NCI-H2171 (cell line): ENCODE data around the gene DTL.

ENCODE experiments used
- DNase-seq: peaks from one replicate; lab custom pipeline; 2025; lab: John Stamatoyannopoulos, UW

The DTL gene

GRCh38 chr1:212091438-212092121 lies 56.0 kb downstream of the DTL start:
- no peak for DNase-seq

- no peak for DNase-seq
These were observed 61.8 kb downstream of the DTL start for GRCh38 chr1:212097360-212097759.

- DNase-seq = peak; percentile 22
These were observed 62.8 kb downstream of the DTL start for GRCh38 chr1:212098310-212098709.

GRCh38 chr1:212098771-212099170 lies 63.2 kb downstream of the DTL start:
- no peak for DNase-seq

- DNase-seq = no peak
These were observed 65.7 kb downstream of the DTL start for GRCh38 chr1:212101251-212101650.

GRCh38 chr1:212101735-212102134 lies 66.2 kb downstream of the DTL start:
- no peak for DNase-seq

GRCh38 chr1:212104586-212105325 lies 69.2 kb downstream of the DTL start:
- DNase-seq = no peak

- no peak for DNase-seq
These were observed 70.8 kb downstream of the DTL start for GRCh38 chr1:212106286-212106792.

- DNase-seq = no peak
These were observed 71.9 kb downstream of the DTL start for GRCh38 chr1:212107481-212107880.

GRCh38 chr1:212108187-212108586 lies 72.6 kb downstream of the DTL start:
- DNase-seq = no peak

- DNase-seq = no peak
These were observed 73.4 kb downstream of the DTL start for GRCh38 chr1:212108981-212109380.

GRCh38 chr1:212109728-212110127 lies 74.2 kb downstream of the DTL start:
- DNase-seq = no peak

GRCh38 chr1:212110617-212111016 lies 75.1 kb downstream of the DTL start:
- no peak for DNase-seq

- DNase-seq = no peak
These were observed 76.0 kb downstream of the DTL start for GRCh38 chr1:212111536-212111935.

- no peak for DNase-seq
These were observed 78.2 kb downstream of the DTL start for GRCh38 chr1:212113706-212114105.

GRCh38 chr1:212118167-212118871 lies 82.8 kb downstream of the DTL start:
- DNase-seq = no peak

- DNase-seq = no peak
These were observed 83.3 kb downstream of the DTL start for GRCh38 chr1:212118872-212119260.

GRCh38 chr1:212119397-212119837 lies 83.9 kb downstream of the DTL start:
- no peak for DNase-seq

GRCh38 chr1:212119863-212120262 lies 84.3 kb downstream of the DTL start:
- no peak for DNase-seq

GRCh38 chr1:212121779-212122178 lies 86.2 kb downstream of the DTL start:
- DNase-seq = no peak

GRCh38 chr1:212124690-212125582 lies 89.4 kb downstream of the DTL start:
- no peak for DNase-seq

GRCh38 chr1:212125654-212126053 lies 90.1 kb downstream of the DTL start:
- DNase-seq = no peak
